ENCODE results near the gene MANBA.
A peak's percentile ranks its signal among the peaks of the same experiment; 100 is the strongest.
"Not testable (repeated sequence)": the region's sequence is repeated elsewhere in the genome, so short reads cannot be mapped to it uniquely, and the experiment has no call there.

MANBA gene

DNA sequence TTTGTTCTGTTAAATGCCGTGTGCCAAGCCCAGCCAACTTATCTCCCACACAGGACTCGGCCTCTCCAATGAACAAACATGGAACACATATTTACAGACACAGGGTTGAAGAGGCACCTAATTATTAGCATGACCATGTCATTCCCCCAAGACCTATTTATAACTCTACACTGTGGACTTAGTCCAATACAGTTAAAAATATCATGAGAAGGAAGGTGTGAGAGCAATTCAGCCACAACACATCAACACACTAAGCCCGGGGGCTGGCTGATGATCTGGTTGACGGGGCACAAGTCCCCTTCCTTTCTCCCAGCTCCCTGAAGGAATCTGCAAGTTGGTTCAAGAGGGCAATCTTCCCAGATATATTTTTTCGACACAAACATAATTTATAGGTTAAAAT is 28.1 kb downstream of the MANBA start:
- in situ Hi-C loops (cut with HindIII; ENCODE audit: low pct_ligation_motif_present, low pct_unique_long_range_greater_than_20kb, low sequenced_read_pairs), result no loop called here
- no peak for DNase-seq

DNA sequence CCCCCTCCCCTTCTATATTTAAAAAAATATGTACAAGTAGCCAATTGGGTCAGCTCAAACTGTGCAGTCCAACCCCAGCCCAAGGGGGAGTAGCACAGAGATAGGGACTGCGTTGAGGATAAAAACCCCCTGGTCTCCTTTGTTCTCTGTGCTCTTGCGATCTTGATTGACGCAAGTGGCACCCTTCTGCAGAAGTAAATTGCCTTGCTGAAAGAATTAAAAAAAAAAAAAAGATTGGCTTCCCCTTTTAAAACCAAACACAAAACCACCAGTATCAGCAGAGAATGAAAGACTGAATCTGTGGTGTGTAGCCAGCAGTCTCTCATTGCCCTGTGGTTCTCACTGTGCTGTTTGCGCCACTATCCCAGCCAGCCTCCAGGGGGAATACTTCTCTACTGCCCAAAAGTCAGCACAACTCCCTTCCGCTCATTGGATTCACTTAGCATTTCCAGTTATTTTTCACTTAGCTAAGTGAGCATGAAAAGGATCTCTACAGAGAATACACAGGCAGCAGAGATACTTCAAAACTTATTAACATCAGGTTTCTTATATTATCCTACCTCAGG is 29.7 kb downstream of the MANBA start:
- no peak for DNase-seq
- in situ Hi-C loops (cut with HindIII; ENCODE audit: low pct_ligation_motif_present, low pct_unique_long_range_greater_than_20kb, low sequenced_read_pairs), result no loop called here

DNA sequence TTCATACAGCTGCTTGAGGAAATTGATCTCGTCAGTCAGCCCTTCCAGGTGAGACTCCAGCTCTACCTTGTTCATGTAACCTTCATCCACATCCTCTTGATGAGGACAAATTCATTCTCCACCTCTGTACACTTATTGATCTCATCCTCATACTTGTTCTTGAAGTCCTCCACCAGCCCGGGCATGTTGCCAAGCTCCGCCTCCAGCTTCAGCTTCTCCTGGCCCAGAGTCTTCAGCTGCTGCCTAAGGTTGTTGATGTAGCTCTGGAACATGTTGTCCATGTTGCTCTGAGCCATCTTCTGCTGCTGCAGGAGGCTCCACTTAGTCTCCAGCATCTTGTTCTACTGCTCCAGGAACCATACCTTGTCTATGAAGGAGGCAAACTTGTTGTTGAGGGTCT is 31.3 kb downstream of the MANBA start:
- DNase-seq; in situ Hi-C loops (cut with HindIII; ENCODE audit: low pct_ligation_motif_present, low pct_unique_long_range_greater_than_20kb, low sequenced_read_pairs): not testable (repeated sequence)

DNA sequence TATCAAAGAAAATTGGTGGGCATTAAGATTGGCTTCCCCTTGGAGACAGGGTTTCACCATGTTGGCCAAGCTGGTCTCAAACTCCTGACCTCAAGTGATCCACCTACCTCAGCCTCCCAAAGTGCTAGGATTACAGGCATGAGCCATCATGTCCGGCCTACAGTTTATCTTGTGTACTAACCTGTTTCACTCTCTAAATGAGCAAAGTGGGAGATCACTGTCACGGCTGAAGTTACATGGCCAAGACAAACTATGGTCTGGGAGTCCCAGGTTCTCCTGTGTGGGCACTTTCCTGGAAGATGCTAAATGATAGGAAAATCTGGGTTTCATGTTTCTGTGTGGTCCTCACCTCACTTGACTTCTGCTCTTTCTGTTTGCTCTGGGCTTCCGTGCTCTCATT is 33.8 kb downstream of the MANBA start:
- DNase-seq; in situ Hi-C loops (cut with HindIII; ENCODE audit: low pct_ligation_motif_present, low pct_unique_long_range_greater_than_20kb, low sequenced_read_pairs): not testable (repeated sequence)

DNA sequence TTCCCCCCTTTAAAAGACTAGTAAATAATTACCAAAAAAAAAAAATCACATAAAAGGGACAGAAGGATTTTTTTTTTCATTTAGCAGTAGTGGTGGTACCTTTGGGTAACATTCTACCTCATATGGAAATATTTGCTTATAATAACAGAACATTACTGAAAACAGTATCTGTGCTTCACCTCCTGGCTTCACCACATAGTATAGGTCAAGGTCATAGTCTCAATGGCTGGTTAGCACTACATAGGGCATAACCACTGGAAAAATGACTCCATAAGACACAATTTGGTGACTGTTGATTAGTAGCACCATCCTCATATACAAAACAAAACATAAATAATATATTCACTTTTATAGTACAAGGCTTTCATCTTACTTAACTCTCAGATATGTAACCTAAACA is 34.7 kb downstream of the MANBA start:
- in situ Hi-C loops (cut with HindIII; ENCODE audit: low pct_ligation_motif_present, low pct_unique_long_range_greater_than_20kb, low sequenced_read_pairs), result no loop called here
- DNase-seq, result no peak

DNA sequence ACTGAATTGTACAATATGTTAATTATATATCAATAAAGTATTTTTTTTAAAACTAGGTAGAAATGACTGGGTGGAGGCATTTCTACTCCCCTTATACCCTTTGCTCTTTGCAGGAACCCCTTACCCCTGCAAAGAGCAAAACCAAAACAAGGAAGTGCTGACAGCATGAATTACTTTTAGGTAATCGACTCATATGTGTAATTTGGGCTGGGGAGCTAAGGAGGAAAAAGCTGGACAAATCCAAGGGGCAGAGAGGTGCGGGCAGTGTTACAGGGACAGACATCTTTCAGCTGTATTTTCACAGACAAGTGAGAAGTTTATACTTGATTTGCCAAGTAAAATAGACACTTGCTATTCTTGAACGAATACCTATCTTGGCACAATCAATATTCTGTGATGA is 35.5 kb downstream of the MANBA start:
- in situ Hi-C loops (cut with HindIII; ENCODE audit: low pct_ligation_motif_present, low pct_unique_long_range_greater_than_20kb, low sequenced_read_pairs), result no loop called here
- DNase-seq, result no peak

DNA sequence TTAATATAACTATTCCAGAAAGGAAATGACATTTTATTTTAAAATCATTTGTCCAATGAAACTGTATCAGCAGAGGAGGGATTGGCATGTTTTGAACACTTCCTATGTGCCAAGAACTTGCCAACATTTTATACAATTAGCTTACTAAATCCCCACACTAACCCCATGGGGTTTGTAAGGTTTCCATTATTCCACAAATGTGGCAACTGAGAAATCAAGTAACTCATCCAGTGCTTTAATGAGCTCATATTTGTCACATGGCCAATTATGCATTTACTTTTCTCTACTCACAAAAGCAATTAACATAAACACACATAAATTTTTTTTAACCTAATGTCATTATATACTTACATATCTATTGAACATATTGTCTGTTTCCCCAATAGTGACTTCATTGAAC is 37.3 kb downstream of the MANBA start:
- DNase-seq, result no peak
- in situ Hi-C loops (cut with HindIII; ENCODE audit: low pct_ligation_motif_present, low pct_unique_long_range_greater_than_20kb, low sequenced_read_pairs), result no loop called here

DNA sequence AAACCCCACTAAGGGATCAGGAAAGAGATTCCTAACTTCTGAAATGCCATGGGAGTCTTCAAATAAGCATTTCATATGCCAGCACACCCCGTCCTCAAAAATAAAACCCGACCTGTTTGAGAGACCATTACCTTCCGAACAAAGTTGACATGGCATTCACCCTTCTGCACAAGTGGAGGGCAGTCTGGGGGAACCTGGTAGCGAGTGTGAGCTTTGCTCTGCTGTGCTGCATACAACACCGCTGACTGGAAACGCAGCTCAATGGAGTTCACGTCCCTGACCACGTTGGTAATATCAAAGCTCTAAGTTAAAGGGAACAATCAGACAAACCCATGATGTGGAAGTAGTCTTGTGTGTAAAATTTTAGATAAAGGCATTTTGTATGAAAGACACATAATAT is 38.0 kb downstream of the MANBA start:
- in situ Hi-C loops (cut with HindIII; ENCODE audit: low pct_ligation_motif_present, low pct_unique_long_range_greater_than_20kb, low sequenced_read_pairs), result no loop called here
- no peak for DNase-seq

DNA sequence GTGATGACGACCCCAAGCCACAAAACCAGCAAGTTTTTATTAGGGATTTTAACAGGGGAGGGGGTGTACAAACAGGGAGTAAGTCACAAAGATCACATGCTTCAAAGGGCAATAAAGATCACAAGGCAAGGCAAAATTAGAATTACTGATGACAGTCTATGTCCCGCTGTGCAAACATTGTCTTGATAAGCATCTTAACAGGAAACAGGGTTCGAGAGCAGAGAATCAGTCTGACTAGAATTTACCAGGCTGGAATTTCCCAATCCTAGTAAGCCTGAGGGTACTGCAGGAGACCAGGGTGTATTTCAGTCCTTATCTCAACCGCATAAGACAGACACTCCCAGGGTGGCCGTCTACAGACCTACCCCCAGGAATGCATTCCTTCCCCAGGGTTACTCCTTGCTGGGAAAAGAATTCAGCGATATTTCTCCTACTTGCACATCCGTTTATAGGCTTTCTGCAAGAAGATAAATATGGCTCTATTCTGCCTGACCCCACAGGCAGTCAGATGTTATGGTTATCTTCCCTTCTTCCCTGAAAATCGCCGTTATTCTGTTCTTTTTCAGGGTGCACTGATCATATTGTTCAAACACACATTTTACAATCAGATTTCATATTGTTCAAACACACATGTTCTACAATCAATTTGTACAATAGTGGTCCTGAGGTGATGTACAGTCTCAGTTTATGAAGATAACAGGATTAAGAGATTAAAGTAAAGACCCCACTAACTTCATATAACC is 41.8 kb downstream of the MANBA start:
- in situ Hi-C loops (cut with HindIII; ENCODE audit: low pct_ligation_motif_present, low pct_unique_long_range_greater_than_20kb, low sequenced_read_pairs); DNase-seq: not testable (repeated sequence)

DNA sequence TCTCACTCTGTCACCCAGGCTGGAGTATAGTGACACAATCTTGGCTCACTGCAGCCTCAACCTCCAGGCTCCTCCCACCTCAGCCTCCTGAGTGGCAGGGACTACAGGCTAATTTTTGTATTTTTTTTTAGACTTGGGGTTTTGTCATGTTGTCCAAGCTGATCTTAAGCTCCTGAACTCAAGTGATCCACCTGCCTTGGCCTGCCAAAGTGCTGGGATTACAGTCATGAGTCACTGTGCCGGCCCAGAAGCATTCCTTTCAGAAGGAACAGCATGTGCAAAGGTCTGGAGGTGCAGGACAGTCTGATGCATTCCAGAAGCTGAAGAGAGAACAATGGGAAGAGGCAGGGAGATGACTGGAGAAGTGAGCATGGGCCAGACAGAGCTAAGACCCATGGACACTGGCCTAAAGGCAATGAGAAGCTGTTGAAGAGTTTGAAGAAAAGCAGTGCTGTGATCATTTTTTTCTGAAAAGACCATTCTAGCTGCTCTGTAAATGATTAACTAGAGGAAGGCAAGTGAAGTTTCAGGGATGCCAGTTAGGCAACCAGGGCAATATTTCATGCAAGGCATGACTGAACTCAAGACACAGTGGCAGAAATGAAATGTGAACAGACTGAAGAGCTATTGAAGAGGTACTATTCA is 43.2 kb downstream of the MANBA start:
- in situ Hi-C loops (cut with HindIII; ENCODE audit: low pct_ligation_motif_present, low pct_unique_long_range_greater_than_20kb, low sequenced_read_pairs), result no loop called here
- peak; percentile 48 for DNase-seq

DNA sequence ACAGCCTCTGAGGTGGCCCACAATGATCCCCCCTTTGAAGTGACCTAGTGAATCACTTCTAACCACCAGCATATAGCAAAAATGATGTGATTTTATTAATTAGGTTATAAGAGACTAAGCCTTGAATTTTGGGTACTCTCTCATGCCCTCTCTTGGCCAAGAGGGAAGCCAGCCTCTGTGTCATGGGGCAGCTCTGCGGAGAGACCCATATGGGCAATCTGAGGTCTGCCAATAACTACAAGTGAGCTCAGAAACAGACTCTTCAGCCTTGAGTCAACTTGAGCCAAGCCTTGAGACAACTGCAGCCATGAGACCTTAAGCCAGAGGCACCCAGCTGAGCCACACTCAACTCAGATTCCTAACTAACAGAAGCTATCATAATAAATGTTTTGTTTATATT is 45.7 kb downstream of the MANBA start:
- DNase-seq, result no peak
- in situ Hi-C loops (cut with HindIII; ENCODE audit: low pct_ligation_motif_present, low pct_unique_long_range_greater_than_20kb, low sequenced_read_pairs), result no loop called here

DNA sequence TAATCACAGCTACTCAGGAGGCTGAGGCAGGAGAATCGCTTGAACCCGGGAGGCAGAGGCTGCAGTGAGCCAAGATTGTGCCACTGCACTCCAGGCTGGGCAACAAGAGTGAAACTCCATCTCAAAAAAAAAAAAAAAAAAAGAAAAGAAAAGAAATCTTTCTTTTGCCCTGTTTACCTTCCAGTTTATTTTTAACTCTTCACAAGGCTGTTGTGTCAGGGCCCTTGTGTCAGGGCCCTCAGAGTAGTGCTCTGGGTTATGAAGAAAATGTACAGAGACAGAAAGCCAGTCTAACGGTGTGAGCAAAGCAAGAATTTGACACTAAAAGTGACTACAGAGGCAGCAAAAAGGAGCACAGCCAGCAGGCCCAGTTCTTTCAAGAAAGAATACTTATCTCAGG is 47.0 kb downstream of the MANBA start:
- not testable (repeated sequence) for DNase-seq

DNA sequence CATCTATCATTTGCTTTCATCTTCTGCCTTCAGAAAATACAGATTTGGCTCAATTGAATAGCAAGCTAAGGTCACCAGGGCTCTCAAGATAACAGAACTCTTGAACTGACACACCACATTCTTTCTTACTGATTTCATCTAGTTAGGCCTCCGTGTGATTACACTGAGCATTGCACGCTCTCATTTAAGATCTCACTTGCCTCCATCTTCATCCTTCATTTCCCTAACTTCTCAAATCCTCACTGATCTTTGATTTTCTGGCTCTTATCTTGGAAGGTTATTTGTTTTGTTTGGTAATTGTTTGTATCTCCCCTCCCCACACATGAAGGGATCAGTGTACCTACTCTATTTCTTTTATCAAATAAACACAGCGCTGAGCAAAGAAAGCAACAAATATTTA is 47.7 kb downstream of the MANBA start:
- peak; percentile 68 for DNase-seq
- in situ Hi-C loops (cut with HindIII; ENCODE audit: low pct_ligation_motif_present, low pct_unique_long_range_greater_than_20kb, low sequenced_read_pairs), result no loop called here

More for the DNA sequence above, 47.0 kb downstream of the MANBA start:
- in situ Hi-C loops (cut with HindIII; ENCODE audit: low pct_ligation_motif_present, low pct_unique_long_range_greater_than_20kb, low sequenced_read_pairs), result not testable (repeated sequence)

DNA sequence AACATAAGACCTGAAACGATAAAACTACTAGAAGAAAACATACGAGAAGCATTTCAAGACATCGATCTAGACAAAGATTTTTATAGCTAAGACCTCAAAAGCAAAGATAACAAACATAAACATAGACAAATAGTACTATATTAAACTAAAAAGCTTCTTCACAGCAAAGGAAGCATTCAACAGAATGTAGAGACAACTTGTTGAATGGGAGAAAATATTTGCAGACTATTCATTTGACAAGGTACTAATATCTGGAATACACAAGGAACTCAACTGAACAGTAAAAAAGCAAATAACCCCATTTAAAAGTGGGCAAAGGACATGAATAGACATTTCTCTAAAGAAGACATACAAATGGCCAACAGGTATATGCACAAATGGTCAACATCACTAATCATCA is 49.8 kb downstream of the MANBA start:
- DNase-seq, result no peak
- in situ Hi-C loops (cut with HindIII; ENCODE audit: low pct_ligation_motif_present, low pct_unique_long_range_greater_than_20kb, low sequenced_read_pairs), result no loop called here

DNA sequence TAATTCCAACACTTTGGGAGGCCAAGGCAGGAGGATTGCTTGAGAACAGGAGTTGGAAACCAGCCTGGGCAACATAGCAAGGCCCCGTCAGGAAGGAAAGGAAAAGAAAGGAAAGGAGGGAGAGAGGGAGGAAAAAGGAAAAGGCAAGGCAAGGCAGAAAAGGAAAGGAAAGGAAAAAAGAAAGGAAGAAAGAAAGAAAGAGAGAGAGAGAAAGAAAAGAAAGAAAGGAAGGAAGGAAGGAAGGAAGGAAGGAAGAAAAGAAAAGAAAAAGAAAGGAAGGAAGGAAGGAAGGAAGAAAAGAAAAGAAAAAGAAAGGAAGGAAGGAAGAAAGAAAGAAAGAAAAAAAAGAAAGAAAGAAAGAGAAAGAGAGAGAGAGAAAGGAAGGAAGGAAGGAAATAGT is 51.7 kb downstream of the MANBA start:
- in situ Hi-C loops (cut with HindIII; ENCODE audit: low pct_ligation_motif_present, low pct_unique_long_range_greater_than_20kb, low sequenced_read_pairs); DNase-seq: not testable (repeated sequence)

DNA sequence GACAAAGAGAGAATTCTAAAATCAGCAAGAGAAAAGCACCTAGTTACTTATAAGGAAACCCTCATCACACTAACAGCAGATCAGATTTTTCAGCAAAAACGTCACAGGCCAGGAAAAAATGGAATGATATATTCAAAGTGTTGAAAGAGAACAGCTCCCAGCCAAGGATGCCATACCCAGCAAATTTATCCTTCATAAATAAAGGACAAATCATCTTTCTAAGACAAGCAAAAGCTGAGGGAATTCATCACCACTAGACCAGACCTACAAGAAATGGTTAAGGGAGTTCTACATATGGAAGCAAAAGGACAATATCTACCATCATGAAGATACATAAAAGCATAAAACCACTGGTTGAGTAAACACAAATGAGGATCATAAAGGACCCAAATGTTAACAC is 53.6 kb downstream of the MANBA start:
- DNase-seq, result no peak
- in situ Hi-C loops (cut with HindIII; ENCODE audit: low pct_ligation_motif_present, low pct_unique_long_range_greater_than_20kb, low sequenced_read_pairs), result no loop called here

DNA sequence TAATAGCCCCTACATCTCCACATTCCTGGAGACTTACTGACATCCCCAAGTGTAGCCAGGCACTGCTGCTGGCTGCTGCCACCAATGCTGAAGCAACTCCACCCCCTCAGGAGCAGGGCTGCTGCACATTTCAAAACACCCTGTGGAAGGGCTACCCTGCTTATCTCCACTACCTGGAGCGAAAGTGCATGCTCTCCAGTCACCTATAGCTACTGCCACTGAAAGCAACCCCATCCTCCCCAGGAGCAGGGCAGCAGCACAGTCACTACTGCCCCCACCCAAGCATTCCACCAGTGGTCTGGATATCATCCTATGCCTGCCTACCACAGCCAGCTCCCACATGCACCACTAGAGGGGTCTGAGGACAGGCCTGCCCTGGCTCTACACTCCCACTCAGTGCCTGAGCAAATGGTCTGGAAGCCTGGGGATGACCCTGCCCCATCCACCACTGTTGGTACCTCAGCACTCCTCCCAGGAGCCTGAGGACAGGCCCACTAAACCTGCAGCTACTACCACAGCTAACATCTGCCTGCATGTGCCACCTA is 55.3 kb downstream of the MANBA start:
- DNase-seq, result no peak
- in situ Hi-C loops (cut with HindIII; ENCODE audit: low pct_ligation_motif_present, low pct_unique_long_range_greater_than_20kb, low sequenced_read_pairs), result no loop called here

DNA sequence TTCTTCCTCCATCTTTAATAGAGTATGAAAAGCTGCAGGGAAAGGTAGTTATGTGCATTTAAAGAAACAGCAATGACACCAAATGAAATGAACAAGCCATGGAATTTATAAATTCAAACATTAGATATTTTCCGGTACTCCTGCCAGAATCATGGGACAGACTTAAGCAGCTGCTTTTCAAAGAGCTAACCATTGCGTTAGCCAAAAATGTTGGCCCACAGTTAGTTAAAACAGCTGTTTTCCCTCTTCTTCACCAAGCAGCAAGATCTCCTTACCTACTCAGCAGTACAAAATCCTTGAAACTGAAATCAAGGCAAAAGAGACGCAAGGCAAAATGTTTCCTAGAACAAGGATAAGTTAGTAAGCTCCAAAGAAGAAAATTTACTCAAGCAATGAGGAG is 64.0 kb downstream of the MANBA start:
- in situ Hi-C loops (cut with HindIII; ENCODE audit: low pct_ligation_motif_present, low pct_unique_long_range_greater_than_20kb, low sequenced_read_pairs), result no loop called here

DNA sequence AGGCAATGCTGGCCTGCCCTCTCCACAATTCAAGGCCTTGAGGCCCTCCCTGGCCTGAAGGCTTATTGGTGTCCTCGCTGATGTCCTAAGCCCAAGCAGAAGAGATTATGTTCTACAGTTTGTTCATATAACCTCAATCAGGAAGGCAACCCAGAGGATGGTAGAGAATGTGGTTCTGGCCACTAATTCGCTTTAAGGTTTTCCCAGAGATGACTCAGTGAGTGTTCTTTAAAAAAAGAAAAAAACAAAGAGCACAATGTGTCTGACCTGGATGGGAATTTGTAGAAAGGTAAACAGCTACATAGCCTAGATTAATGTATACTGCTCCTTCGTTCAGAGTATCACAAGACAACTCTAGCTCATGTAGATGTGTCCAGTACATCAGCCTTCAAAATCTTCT is 66.0 kb downstream of the MANBA start:
- DNase-seq, result no peak
- in situ Hi-C loops (cut with HindIII; ENCODE audit: low pct_ligation_motif_present, low pct_unique_long_range_greater_than_20kb, low sequenced_read_pairs), result no loop called here

More for the DNA sequence above, 64.0 kb downstream of the MANBA start:
- DNase-seq, result no peak

DNA sequence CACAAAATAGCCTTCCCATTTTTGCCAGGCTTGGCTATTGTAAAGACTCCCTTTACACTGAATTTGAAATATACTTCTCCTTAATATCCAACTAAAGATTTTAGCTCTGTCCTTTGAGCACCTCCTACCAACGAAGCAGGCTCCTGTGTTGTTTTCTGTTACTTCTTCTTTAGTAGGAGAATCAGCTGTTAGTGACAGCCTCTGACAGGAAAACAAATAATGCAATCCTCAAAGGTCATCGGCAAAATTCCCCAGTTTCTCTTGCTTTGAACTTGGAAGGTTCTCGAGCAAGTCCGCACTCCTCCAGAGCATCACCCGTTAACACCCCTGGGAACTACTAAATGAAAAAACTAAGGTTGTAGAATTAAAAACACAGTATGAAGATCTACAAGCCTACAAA is 66.9 kb downstream of the MANBA start:
- in situ Hi-C loops (cut with HindIII; ENCODE audit: low pct_ligation_motif_present, low pct_unique_long_range_greater_than_20kb, low sequenced_read_pairs), result no loop called here
- no peak for DNase-seq

Data from ACHN (cell line).